HEK293 (cell line): ENCODE results near the gene RAB11FIP3.

ENCODE experiments used
- CTCF ChIA-PET: fragments of 350-600 bp; formaldehyde crosslinking; extraction: SDS; loops from one replicate; lab custom pipeline; 2021; ENCODE audit warnings: antibody characterized with exemption; lab: Yijun Ruan, JAX
- POLR2A ChIA-PET: fragments of 300-600 bp; formaldehyde crosslinking; extraction: SDS; loops from one replicate; lab custom pipeline; 2020; ENCODE audit warnings: antibody characterized with exemption, inconsistent platforms; lab: Yijun Ruan, JAX
- H3K27ac ChIP-seq: fragments of 200-500 bp; sonication (Bioruptor generic); 2 replicates; pipeline ENCODE4 v1.5.1; 2014; ENCODE audit warnings: low read depth, low read length, control low read depth, inconsistent platforms; ENCODE audit errors: extremely low read depth
- H3K36me3 ChIP-seq, 2 experiments: fragments of 200-500 bp in 1 of 2; sonication (Bioruptor generic) in 1 of 2; 1 replicate in 1 of 2; 2 replicates in 1 of 2; pipeline ENCODE4 v1.5.1; 2014 to 2017; ENCODE audit warnings: inconsistent platforms in 2 of 2, low read length in 2 of 2; ENCODE audit not compliant: control insufficient read depth in 2 of 2, insufficient read depth in 1 of 2
- H3K4me1 ChIP-seq: fragments of 200-500 bp; sonication (Bioruptor generic); 2 replicates; pipeline ENCODE4 v1.5.1; 2014; ENCODE audit warnings: mild to moderate bottlenecking, low read length, inconsistent platforms; ENCODE audit not compliant: control insufficient read depth, insufficient read depth
- H3K4me3 ChIP-seq: 2 replicates; pipeline ENCODE4 v1.5.1; 2011; ENCODE audit warnings: low read depth, mild to moderate bottlenecking, control low read depth, low read length, moderate library complexity
- H3K9me3 ChIP-seq: fragments of 200-500 bp; sonication (Bioruptor generic); 2 replicates; pipeline ENCODE4 v1.5.1; 2014; ENCODE audit warnings: low read depth, low read length, inconsistent platforms; ENCODE audit not compliant: control insufficient read depth, insufficient read depth
- GFI1B ChIP-seq: fragments of 450-650 bp; formaldehyde crosslinking; IDR thresholded peaks from 2 replicates; pipeline ENCODE4 v1.5.1; 2016; ENCODE audit warnings: missing biosample characterization, missing genetic modification characterization
- HIC1 ChIP-seq: fragments of 450-650 bp; formaldehyde crosslinking; IDR thresholded peaks from 2 replicates; pipeline ENCODE4 v1.5.1; 2016; ENCODE audit warnings: missing biosample characterization, missing genetic modification characterization
- KLF7 ChIP-seq: fragments of 450-650 bp; formaldehyde crosslinking; IDR thresholded peaks from 2 replicates; pipeline ENCODE4 v1.5.1; 2016; ENCODE audit warnings: missing biosample characterization, missing genetic modification characterization, borderline replicate concordance
- YY2 ChIP-seq: fragments of 450-650 bp; formaldehyde crosslinking; IDR thresholded peaks from 2 replicates; pipeline ENCODE4 v1.5.1; 2016; ENCODE audit warnings: missing biosample characterization, missing genetic modification characterization
- ZBTB20 ChIP-seq: fragments of 450-650 bp; formaldehyde crosslinking; IDR thresholded peaks from 2 replicates; pipeline ENCODE4 v1.5.1; 2016; ENCODE audit warnings: missing biosample characterization, missing genetic modification characterization
- ZBTB21 ChIP-seq: fragments of 450-650 bp; formaldehyde crosslinking; IDR thresholded peaks from 2 replicates; pipeline ENCODE4 v1.5.1; 2017; ENCODE audit warnings: missing biosample characterization, missing genetic modification characterization
- ZFHX2 ChIP-seq: fragments of 450-650 bp; formaldehyde crosslinking; conservative IDR thresholded peaks from 2 replicates; pipeline ENCODE4 v1.5.1; 2016; ENCODE audit warnings: missing biosample characterization, missing genetic modification characterization
- ZIC2 ChIP-seq: fragments of 450-650 bp; formaldehyde crosslinking; IDR thresholded peaks from 2 replicates; pipeline ENCODE4 v1.5.1; 2016; ENCODE audit warnings: missing biosample characterization, missing genetic modification characterization
- ZNF221 ChIP-seq: fragments of 450-650 bp; formaldehyde crosslinking; IDR thresholded peaks from 2 replicates; pipeline ENCODE4 v1.5.1; 2017; ENCODE audit warnings: missing biosample characterization, missing genetic modification characterization, borderline replicate concordance
- ZNF24 ChIP-seq: fragments of 450-650 bp; formaldehyde crosslinking; IDR thresholded peaks from 2 replicates; pipeline ENCODE4 v1.5.1; 2016; ENCODE audit warnings: missing biosample characterization, missing genetic modification characterization
- ZNF354C ChIP-seq: fragments of 450-650 bp; formaldehyde crosslinking; IDR thresholded peaks from 2 replicates; pipeline ENCODE4 v1.5.1; 2016; ENCODE audit warnings: missing biosample characterization, missing genetic modification characterization, low read depth, borderline replicate concordance
- ZNF394 ChIP-seq: fragments of 450-650 bp; formaldehyde crosslinking; IDR thresholded peaks from 2 replicates; pipeline ENCODE4 v1.5.1; 2016; ENCODE audit warnings: missing biosample characterization, missing genetic modification characterization, mild to moderate bottlenecking, moderate library complexity, borderline replicate concordance
- ZNF433 ChIP-seq: fragments of 450-650 bp; formaldehyde crosslinking; IDR thresholded peaks from 2 replicates; pipeline ENCODE4 v1.5.1; 2016; ENCODE audit warnings: missing biosample characterization, missing genetic modification characterization, low read depth
- ZNF514 ChIP-seq: fragments of 450-650 bp; formaldehyde crosslinking; IDR thresholded peaks from 2 replicates; pipeline ENCODE4 v1.5.1; 2016; ENCODE audit warnings: missing biosample characterization, missing genetic modification characterization
- ZNF548 ChIP-seq: fragments of 450-650 bp; formaldehyde crosslinking; IDR thresholded peaks from 2 replicates; pipeline ENCODE4 v1.5.1; 2016; ENCODE audit warnings: missing biosample characterization, missing genetic modification characterization
- ZNF600 ChIP-seq: fragments of 450-650 bp; formaldehyde crosslinking; IDR thresholded peaks from 2 replicates; pipeline ENCODE4 v1.5.1; 2016; ENCODE audit warnings: missing biosample characterization, missing genetic modification characterization
- ZNF623 ChIP-seq: fragments of 450-650 bp; formaldehyde crosslinking; IDR thresholded peaks from 2 replicates; pipeline ENCODE4 v1.5.1; 2016; ENCODE audit warnings: missing biosample characterization, missing genetic modification characterization
- ZNF670 ChIP-seq: fragments of 450-650 bp; formaldehyde crosslinking; IDR thresholded peaks from 2 replicates; pipeline ENCODE4 v1.5.1; 2016; ENCODE audit warnings: missing biosample characterization, missing genetic modification characterization, low read depth
- TF ChIP-seq, protein P1 (sequence below): fragments of 450-650 bp; formaldehyde crosslinking; IDR thresholded peaks from 2 replicates; pipeline ENCODE4 v1.5.1; 2016; ENCODE audit warnings: missing biosample characterization, missing genetic modification characterization
- TF ChIP-seq, protein P2 (sequence below): fragments of 450-650 bp; formaldehyde crosslinking; IDR thresholded peaks from 2 replicates; pipeline ENCODE4 v1.5.1; 2017; ENCODE audit warnings: missing biosample characterization, missing genetic modification characterization
- TF ChIP-seq, protein P3 (sequence below): fragments of 450-650 bp; IDR thresholded peaks from 2 replicates; pipeline ENCODE4 v1.5.1; 2018; ENCODE audit warnings: missing biosample characterization, missing genetic modification characterization

The RAB11FIP3 gene

DNA sequence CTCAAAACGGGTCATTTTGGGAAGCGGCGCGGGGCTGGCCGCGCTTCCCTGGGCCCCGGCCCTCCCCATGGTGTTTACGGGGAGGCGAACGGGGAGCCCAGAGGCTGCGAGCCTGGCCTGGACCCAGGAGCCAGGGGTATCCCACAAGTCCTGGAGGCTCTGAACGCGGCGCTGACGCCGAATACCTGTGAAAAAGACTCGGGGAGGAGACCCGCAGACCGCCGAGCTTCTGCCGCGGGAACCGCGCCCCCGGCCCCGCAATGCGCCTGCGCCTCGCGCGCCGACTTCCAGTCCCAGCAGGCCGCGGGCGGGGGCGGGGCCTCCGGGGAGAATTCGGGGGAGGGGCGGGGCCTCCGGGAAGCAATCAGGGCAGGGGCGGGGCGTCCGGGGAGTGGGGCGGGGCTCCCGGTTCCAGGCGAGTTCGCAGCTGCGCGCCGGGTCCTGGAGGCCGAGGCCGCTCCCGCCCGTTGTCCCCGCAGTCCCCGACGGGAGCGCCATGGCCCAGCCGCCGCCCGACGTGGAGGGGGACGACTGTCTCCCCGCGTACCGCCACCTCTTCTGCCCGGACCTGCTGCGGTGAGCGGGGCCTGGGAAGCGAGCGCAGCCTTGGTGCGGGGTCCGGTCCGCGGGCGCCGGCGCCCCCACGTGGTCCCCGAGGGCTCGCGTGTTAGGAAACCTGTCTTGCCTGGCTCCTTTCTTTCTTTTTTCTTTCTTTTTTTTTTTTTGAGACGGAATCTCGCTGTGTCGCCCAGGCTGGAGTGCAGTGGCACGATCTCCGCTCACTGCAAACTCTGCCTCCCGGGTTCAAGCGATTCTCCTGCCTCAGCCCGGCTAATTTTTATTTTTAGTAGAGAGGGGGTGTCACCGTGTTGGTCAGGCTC lies 23.7 kb upstream of the RAB11FIP3 start, which contains the start of gene DECR2 (continued):
- no peak for TF ChIP-seq ZNF433 (tag by site-specific recombination)

- H3K27ac ChIP-seq = no peak overlapping the region
- no peak overlapping the region for H3K4me3 ChIP-seq
- POLR2A ChIA-PET = no interaction called here
- CTCF ChIA-PET = interaction anchor here (0.7 kb wide), 1 partner anchor 11 kb away, joined by 4 read pairs; no protein-coding TSS in a partner anchor
- H3K36me3 ChIP-seq = peaks cover 0 to 9% of the 10 kb centered on the region in 2 experiments; a peak in 2 of 3 replicates
- no peaks in the 10 kb centered on the region for H3K9me3 ChIP-seq
- H3K4me1 ChIP-seq = no peaks in the 10 kb centered on the region
- TF ChIP-seq KLF7 (no peak), ZNF600 (tag by site-specific recombination) (no peak), GFI1B (tag by site-specific recombination) (no peak), ZNF394 (tag by site-specific recombination) (no peak), ZIC2 (tag by site-specific recombination) (peak; percentile 49; the same call in 1 of the 2 replicates)
- TF ChIP-seq, protein P1, sequence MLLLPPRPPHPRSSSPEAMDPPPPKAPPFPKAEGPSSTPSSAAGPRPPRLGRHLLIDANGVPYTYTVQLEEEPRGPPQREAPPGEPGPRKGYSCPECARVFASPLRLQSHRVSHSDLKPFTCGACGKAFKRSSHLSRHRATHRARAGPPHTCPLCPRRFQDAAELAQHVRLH (tag by site-specific recombination) = no peak
- TF ChIP-seq, all 188 proteins: peak for 1
Observed at GRCh38 chr16:404971-405486, 20.4 kb upstream of the RAB11FIP3 start.

DNA sequence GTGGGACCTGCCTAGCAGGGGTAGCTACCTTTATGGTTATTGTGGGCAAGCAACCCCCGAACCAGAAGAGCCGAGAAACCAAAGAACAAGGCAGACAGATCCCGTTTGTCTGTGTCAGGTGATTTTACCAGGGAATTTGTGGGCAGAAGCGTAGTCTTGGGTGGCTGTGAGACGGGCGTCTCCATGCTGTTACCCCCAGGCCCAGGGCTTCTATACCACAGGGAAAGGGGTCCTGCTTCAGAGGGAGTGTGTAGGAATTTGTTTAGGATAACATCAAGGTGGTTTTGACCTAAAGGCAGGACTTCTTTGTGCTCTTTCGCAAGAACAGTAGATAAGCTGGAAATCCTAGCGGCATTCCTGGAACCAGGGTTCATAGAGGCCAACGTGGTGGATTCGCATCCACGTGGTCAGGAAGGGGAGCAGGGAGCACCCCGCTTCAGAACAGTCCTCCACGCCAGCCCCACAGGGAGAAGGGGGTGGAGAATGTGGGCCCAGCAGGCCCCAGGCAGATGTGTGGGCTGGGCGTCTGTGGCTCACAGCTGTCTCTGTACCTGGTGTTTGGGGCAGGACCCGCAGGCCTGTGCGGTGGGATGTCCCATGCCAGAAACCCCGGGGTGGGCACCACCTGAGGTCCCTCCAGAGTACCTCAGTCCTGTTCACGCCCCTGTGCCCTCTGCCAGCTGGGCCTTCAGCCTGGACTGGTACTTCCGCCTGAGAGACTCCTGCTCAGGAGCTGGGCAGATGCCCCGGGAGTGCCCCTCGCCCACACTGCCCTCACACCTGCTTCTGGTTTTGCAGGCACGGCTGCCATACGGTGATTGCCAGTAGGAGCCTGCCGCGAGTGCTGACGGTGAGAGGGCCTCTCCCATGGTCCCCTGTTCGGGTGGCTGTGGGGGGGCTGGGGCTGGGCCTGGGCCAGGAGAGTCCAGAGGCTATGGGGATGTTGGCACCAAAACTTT lies 19.6 kb upstream of the RAB11FIP3 start:
- TF ChIP-seq ZFHX2 (tag by site-specific recombination) (0 out of 2 replicates have a peak, but pooled peaks have one; percentile 10), ZNF600 (tag by site-specific recombination) (peak; percentile 45; the same call in 1 of the 2 replicates), HIC1 (tag by site-specific recombination) (peak; percentile 15; the same call in 1 of the 2 replicates), ZNF24 (tag by site-specific recombination) (no peak)
- TF ChIP-seq, all 188 proteins: peak for 3
- ChIA-PET POLR2A (no interaction called here), CTCF (interaction anchor here (0.6 to 0.7 kb wide), 2 partner anchors 12 to 32 kb away, joined by 3 to 4 read pairs; no protein-coding TSS in a partner anchor)
- Histone ChIP-seq H3K4me3 (no peak overlapping the region), H3K9me3 (no peaks in the 10 kb centered on the region), H3K4me1 (no peaks in the 10 kb centered on the region), H3K36me3 (peaks cover 0 to 3% of the 10 kb centered on the region in 2 experiments; a peak in 2 of 3 replicates), H3K27ac (no peak overlapping the region)

DNA sequence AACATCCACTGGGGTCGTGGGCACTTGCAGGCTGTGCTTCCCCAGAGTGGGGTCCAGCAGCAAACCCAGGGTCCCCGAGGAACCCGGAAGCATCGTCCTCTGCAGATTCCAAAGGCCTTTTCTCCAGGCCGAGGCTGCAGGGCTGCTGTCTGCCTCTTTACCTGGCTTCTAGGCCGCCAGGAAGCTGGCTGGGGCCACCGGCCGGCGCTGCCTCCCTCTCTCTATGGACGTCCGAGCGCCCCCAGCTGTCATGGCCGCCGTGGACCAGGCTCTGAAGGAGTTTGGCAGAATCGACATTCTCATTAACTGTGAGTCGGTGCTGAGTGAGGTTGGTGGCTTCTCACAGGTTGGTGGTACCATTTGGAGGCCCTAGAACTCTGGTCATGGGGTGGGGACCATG lies 18.2 kb upstream of the RAB11FIP3 start:
- Histone ChIP-seq H3K9me3 (no peaks in the 10 kb centered on the region), H3K36me3 (peaks cover 0 to 15% of the 10 kb centered on the region in 2 experiments; a peak in 2 of 3 replicates), H3K4me1 (no peaks in the 10 kb centered on the region), H3K27ac (no peak overlapping the region), H3K4me3 (no peak overlapping the region)
- CTCF ChIA-PET = no interaction called here
- POLR2A ChIA-PET = interaction anchor here (0.5 kb wide), 1 partner anchor 56 kb away, joined by 3 read pairs; no protein-coding TSS in a partner anchor
- TF ChIP-seq ZNF514 (tag by site-specific recombination) (no peak), ZNF221 (no peak), ZNF548 (no peak), ZNF623 (tag by site-specific recombination) (no peak), ZBTB21 (no peak), ZNF670 (tag by site-specific recombination) (no peak), ZNF354C (tag by site-specific recombination) (no peak), ZBTB20 (tag by site-specific recombination) (no peak), YY2 (tag by site-specific recombination) (no peak)
- TF ChIP-seq, protein P2, sequence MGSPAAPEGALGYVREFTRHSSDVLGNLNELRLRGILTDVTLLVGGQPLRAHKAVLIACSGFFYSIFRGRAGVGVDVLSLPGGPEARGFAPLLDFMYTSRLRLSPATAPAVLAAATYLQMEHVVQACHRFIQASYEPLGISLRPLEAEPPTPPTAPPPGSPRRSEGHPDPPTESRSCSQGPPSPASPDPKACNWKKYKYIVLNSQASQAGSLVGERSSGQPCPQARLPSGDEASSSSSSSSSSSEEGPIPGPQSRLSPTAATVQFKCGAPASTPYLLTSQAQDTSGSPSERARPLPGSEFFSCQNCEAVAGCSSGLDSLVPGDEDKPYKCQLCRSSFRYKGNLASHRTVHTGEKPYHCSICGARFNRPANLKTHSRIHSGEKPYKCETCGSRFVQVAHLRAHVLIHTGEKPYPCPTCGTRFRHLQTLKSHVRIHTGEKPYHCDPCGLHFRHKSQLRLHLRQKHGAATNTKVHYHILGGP = no peak
- TF ChIP-seq, protein P3, sequence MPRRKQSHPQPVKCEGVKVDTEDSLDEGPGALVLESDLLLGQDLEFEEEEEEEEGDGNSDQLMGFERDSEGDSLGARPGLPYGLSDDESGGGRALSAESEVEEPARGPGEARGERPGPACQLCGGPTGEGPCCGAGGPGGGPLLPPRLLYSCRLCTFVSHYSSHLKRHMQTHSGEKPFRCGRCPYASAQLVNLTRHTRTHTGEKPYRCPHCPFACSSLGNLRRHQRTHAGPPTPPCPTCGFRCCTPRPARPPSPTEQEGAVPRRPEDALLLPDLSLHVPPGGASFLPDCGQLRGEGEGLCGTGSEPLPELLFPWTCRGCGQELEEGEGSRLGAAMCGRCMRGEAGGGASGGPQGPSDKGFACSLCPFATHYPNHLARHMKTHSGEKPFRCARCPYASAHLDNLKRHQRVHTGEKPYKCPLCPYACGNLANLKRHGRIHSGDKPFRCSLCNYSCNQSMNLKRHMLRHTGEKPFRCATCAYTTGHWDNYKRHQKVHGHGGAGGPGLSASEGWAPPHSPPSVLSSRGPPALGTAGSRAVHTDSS (tag by site-specific recombination) = no peak
